ENCODE measurements around the gene NR4A1.

Gene NR4A1

DNA sequence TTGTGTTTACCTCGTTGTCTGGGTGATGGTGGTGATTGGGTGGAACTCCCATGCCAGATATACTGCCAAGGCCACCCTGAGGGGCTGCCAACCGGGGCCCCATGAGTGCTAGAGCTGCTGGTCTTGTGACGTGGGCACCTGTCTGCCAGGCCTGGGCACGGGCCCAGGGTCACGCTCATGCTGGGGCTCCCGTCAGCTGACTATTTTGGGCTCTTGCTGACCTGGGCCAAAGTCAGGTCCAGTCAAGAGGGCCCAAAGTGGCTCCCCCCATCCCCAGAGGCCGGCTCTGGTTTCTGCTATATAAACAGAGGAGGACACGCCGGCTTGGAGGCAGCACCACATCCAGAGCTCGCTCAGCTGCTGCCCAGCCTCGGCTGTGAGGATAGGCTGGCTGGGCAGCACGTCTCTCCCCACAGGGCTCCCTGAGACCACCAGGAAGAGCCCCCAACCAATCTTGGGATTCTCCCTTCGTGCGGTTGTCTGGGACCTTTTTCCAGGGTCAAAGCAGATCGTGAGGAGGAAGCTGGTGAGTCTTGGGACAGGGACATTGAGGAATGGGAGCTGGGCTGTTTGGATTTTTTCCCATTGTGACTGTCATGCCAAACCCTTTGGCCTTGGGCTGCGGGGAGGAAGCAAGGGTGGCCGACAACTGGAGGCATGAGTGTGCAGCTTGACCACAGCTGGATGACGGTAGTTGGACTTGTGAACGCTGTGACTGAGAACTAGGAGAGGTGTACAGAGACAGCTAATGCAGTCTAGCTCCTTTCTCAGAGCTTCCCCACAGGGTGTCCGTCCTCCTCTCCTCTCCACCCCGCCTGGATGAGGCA, 7.6 kb upstream of the NR4A1 start:
- DNase-seq, result no peak

DNA sequence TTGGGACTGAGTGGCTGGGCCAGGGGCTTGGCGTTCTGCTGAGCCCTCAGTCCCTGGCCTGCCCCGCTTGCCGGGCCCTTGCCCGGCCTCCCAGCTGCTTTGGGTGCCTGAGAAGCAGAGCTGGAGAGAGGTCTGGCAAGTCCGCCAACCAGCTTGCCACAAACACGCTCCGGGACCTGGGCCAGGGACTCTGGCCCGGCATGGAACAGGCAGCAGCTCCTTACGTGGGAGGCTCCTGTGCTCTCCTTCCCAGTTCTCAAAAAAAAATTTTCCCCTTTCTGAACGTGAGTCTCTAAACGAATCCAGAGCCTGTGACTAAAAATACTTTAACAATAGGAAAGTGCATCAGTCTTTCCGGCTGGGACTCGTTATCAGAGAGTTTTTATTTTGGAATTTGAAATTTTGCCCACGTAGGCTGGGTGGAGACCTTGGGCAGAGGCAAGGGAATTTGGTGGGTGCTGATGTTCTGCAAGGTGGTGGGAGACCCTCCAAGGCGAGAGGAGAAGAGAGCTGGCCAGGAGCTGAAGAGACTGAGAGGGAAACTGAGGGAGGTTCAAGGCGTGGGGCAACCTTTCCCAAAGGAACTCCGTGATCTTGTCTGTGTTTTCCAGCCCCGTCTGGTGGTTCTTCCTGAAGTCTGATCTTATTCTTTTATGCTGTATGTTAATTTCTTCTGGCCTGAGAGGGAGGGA, 6.8 kb upstream of the NR4A1 start:
- no peak for DNase-seq

DNA sequence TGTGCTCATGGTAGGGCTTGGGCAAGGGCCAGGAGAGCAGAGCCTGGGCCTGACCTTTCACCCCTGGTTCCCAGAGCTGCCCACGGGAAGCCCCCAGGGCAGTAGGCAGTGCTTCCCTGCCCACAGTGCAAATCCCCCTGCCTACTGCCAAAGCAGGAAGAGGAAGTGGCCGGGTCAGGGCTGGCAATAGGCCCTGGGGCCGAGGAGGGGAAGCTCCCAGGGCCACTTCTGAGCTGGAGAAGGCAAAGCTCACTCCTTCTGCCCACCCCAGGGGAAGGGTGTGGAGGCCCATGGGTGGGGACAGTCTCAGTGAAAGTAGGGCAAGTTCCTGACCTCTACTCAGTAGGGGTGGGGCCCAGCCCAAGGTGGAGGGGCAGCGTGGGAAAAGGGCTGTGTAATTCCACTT, 5.4 kb upstream of the NR4A1 start:
- no peak for DNase-seq

DNA sequence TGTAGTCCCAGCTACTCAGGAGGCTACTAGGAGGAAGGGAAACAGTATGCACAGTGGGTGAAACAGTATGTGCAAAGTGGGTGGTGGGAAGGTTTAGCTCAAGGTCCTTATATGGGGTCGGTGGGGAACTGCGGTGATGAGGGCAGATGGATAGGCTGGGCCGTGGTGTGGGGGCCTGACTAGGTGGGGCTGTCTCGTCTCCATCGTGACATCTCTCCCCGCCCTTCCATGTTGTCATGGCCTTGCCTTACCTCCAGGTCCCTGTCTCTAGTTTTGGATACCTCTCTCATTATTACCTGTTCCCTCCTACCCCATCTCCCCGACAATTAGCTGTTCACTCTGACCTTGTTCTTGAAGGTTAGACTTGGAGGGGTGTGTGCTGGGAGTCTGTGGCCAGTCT, 4.4 kb upstream of the NR4A1 start:
- no peak for DNase-seq

DNA sequence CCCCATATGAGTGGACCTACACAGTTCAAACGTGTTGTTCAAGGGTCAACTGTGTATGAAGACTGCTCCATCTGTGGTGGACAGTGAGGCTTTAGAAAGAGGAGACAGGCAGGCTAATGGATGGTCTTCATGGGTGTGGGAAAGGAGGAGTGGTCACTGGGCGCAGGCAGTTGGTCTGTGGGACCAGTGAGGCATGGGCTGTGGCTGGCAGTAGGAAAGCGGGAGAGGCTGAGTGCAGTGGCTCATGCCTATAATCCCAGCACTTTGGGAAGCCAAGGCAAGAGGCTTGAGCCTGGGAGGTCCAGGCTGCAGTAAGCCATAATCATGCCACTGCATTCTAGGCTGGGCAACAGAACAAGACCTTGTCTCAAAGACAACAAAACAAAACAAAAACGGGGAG, 2.0 kb upstream of the NR4A1 start:
- DNase-seq, result no peak

DNA sequence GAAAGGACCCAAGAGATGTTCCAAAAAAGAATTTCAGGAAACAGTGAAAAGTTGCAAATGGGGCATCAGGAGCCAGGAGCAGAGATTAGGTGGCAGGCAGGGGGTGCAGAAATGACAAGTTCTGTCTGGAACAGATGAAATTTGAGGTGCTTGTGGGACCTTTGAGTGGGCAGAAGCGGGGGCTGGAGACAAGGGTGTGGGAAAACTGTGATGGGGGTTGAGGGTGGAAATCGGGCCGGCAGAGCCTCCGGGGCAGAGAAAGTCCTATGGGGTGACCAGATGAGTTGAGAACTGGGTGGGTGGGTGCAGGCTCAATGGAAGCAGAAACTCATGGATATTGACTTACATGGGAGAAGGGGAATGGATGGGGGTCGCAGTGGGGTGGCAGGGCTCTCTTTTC, 1.6 kb upstream of the NR4A1 start:
- no peak for DNase-seq

DNA sequence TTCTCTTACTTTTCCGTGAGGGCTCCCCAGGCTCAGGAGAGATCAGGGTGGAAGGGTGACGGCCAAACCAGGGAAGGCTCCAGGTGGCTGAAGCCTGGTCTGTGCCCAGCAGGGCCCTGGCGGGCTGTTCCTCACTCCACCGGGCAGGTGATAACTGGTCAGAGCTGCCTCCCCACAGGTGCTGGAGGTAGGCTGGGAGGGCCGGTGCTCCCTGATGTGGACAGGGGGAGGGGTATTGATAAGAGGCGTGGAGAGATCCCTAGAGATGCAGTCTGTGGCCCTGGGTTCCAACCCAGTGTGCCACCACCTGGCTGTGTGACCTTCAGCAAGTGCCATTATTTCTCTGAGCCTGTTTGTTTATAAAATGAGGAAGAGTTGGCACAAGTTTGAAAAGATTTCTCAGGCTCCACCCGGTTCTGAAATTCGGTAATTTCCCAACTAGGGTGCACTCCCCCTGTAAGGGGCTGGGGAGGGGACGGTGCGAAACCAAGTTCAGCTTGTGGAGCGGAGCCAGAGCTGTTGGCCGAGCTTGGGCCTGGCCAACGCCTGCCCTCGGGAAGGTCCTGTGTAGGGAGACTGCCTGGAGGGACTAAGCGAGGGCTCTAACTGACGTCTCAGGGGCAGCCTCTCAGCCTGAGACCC, 1.0 kb upstream of the NR4A1 start:
- no peak for DNase-seq

DNA sequence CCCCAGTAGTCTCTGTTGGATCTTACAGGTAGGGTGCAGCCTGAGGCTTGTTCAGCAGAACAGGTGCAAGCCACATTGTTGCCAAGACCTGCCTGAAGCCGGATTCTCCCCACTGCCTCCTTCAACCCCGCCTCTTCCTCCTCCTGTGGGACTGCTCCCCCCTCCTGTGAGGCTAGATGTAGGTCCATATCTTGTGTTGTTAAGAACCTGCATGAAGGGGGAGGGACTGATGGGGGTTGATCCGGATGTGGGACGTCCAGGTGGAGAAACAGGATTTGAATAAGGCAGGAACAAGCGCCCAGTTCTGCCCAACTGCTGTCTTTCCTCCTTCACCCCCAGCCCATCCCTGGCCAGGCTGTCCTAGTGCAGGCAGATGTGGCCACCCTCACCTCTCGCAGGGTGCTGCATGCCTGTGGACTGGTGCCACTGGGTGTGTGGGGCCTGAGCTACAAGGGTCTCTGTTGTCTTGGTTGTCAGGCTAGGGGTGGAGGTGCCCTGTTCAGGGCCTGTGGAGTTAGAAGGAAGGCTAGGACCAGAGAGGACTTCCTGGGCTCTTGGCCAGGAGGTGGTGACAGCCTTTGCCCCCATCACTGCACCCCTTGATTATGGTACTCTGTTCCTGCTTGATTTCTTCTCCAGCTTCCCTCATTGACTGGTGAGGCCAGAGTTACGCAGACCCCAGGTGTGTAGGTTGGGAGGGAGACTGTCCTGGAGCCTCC, 1.4 kb downstream of the NR4A1 start:
- no peak for DNase-seq

DNA sequence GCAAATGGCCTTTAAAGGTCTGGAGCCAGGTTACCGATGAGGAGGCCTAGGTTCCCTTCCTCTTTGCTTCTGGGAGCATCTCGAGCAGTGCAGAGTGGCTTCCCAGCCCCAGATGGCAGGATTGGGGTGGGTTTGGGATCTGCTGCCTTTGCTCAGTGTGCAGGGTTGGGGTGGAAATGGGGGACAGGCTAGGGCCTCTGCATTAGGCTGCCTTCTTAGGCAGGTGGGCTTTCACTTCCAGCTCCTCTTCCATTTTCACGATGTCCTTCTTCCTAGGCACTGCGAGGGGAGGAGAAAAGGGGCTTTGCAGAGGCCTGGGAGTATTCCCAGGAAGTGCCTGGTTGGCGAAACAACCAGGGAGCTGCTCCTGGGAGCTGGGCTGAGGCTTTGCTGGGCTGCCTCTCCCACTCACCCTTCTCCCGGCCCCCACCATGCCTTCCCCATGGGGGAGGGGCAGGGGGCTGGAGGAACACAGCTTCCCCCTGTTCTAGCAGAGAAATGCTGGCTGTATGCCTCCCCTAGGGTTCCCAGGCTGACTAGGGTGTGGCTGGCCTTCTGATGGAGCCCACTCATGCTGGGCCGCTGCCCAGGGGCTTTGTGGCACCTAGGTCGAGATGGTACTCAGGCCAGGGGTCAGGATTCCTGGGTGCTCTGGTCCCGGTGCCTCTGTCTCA, 2.4 kb downstream of the NR4A1 start:
- no peak for DNase-seq

DNA sequence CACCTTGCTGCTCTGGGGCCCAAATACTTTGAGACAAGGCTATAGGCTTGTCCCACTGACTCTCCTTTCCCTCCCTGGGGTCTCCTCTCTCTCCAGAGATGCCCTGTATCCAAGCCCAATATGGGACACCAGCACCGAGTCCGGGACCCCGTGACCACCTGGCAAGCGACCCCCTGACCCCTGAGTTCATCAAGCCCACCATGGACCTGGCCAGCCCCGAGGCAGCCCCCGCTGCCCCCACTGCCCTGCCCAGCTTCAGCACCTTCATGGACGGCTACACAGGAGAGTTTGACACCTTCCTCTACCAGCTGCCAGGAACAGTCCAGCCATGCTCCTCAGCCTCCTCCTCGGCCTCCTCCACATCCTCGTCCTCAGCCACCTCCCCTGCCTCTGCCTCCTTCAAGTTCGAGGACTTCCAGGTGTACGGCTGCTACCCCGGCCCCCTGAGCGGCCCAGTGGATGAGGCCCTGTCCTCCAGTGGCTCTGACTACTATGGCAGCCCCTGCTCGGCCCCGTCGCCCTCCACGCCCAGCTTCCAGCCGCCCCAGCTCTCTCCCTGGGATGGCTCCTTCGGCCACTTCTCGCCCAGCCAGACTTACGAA, 3.1 kb downstream of the NR4A1 start:
- DNase-seq, result no peak

DNA sequence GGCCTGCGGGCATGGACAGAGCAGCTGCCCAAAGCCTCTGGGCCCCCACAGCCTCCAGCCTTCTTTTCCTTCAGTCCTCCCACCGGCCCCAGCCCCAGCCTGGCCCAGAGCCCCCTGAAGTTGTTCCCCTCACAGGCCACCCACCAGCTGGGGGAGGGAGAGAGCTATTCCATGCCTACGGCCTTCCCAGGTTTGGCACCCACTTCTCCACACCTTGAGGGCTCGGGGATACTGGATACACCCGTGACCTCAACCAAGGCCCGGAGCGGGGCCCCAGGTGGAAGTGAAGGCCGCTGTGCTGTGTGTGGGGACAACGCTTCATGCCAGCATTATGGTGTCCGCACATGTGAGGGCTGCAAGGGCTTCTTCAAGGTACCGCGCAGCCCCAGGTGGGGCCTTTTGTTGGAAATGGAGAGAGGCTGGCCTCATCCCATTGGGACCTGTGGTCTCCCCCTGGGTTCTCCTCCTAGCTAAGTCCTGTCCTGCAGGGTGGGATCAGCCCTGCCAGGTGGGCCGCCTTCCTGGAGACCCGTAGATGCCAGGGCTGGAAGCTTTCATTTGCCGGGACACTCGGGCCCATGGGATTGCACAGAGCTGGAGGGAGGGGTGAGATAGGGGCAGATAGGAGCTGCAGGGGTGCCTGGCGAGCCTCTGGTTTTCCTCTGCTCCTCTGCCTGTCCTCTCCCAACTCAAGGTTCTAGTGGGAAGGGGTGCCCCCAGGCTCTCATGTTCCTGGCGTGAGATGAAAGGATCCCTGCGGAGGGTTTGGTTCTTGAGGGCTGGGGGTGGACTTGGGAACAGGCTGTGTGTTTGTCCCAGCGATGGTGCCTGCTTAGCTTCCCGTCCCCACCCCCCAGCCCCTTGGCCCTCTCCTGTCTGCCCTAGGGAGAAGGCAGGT, 3.8 kb downstream of the NR4A1 start:
- DNase-seq, result no peak

DNA sequence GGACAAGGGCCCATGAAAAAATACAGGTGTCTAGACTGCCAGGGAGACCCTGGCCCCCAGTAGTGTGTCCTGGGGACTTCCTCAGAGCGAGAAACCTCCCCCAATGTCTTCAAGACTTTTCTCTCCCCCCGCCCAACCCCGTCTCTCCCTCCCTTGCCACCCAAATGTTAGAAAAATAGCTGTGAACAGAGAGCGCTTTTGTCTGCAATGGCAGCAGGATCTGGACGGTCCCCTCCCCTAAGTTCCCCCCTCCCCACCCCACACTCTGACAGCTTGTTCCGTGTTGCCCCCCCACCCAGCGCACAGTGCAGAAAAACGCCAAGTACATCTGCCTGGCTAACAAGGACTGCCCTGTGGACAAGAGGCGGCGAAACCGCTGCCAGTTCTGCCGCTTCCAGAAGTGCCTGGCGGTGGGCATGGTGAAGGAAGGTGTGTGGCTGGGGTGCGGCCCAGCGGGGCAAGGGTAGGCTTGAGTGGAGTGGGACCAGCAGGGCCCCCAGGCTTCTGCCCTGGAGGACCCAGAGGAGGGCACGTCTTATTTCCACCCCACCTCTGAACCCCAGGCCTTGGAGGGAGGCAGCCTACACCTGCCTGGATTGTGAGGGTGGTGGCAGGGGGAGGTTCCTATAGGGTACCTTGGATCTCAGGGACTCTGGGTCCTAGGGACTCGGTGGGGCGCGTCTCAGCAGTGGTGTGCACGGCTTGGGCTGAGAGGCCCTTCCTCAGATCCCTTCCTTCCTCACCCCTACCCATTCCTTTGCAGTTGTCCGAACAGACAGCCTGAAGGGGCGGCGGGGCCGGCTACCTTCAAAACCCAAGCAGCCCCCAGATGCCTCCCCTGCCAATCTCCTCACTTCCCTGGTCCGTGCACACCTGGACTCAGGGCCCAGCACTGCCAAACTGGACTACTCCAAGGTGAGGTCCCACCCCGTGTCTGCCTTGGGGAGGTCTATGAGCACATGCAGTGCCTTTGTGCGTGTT, 4.8 kb downstream of the NR4A1 start:
- no peak for DNase-seq

DNA sequence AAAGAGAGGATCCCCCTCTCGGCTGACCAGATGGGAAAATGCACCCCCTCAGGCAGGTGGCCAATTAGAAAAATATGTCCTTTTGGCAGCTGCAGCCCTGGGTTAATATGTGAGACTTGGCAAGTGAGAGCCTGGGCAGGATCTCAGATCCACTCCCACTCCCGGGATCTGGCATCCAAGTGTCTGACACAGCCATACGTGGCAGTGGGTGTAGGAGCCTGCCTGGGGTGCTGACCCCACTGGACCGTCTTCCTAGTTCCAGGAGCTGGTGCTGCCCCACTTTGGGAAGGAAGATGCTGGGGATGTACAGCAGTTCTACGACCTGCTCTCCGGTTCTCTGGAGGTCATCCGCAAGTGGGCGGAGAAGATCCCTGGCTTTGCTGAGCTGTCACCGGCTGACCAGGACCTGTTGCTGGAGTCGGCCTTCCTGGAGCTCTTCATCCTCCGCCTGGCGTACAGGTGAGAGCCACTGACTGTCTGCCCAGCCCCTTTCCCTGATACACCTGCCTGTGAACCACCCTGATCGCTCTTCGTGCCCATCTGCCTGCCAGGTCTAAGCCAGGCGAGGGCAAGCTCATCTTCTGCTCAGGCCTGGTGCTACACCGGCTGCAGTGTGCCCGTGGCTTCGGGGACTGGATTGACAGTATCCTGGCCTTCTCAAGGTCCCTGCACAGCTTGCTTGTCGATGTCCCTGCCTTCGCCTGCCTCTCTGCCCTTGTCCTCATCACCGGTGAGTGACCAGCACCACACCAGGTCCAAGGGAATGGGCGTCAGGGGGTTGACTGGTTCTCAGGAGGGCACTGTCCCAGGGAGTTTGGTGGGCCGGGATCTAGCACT, 5.8 kb downstream of the NR4A1 start:
- no peak for DNase-seq

DNA sequence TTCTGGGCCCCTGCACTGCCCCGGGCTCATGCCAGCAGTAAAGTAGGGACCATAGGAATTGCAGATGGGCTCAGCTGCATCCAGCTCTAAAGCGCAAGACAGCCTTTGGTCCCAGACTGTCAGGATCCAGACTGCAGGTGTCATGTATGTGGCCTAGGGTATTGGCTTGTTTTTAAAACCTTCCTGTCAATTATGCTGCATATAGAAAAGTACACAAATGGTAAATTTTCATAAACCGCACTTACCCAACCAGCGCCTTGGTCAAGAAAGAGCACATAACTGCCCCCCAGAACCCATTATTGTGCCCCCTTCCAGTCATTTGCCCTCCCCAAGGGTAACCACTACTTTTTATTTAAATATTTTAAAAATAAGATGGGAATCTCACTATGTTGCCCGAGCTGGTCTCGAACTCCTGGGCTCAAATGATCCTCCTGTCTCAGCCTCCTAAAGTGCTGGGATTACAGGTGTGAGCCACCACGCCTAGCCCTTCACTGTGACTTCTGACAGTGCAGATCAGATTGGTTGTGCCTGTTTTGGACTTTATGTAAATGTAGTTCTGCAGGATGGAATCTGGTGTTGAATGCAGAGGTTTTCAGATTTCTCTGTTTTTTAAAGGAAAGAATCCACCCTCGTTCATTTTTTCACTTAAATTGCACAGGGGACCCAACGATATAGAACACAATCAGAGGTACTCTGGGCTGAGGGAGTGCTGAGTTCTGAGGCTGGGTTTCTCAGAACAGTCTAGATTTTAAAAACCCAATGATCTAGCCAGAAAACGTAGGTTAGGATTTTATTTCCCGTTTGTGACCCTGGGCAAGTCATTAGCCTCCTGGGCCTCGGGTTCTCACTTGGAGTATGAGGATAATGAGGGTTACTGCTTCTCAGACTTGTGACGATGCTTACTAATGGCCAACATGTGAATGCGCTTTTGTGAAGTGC, 6.7 kb downstream of the NR4A1 start:
- no peak for DNase-seq

DNA sequence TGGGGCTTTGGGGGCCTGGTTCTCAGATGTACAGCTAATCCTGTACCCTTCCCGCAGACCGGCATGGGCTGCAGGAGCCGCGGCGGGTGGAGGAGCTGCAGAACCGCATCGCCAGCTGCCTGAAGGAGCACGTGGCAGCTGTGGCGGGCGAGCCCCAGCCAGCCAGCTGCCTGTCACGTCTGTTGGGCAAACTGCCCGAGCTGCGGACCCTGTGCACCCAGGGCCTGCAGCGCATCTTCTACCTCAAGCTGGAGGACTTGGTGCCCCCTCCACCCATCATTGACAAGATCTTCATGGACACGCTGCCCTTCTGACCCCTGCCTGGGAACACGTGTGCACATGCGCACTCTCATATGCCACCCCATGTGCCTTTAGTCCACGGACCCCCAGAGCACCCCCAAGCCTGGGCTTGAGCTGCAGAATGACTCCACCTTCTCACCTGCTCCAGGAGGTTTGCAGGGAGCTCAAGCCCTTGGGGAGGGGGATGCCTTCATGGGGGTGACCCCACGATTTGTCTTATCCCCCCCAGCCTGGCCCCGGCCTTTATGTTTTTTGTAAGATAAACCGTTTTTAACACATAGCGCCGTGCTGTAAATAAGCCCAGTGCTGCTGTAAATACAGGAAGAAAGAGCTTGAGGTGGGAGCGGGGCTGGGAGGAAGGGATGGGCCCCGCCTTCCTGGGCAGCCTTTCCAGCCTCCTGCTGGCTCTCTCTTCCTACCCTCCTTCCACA, 7.6 kb downstream of the NR4A1 start:
- no peak for DNase-seq

DNA sequence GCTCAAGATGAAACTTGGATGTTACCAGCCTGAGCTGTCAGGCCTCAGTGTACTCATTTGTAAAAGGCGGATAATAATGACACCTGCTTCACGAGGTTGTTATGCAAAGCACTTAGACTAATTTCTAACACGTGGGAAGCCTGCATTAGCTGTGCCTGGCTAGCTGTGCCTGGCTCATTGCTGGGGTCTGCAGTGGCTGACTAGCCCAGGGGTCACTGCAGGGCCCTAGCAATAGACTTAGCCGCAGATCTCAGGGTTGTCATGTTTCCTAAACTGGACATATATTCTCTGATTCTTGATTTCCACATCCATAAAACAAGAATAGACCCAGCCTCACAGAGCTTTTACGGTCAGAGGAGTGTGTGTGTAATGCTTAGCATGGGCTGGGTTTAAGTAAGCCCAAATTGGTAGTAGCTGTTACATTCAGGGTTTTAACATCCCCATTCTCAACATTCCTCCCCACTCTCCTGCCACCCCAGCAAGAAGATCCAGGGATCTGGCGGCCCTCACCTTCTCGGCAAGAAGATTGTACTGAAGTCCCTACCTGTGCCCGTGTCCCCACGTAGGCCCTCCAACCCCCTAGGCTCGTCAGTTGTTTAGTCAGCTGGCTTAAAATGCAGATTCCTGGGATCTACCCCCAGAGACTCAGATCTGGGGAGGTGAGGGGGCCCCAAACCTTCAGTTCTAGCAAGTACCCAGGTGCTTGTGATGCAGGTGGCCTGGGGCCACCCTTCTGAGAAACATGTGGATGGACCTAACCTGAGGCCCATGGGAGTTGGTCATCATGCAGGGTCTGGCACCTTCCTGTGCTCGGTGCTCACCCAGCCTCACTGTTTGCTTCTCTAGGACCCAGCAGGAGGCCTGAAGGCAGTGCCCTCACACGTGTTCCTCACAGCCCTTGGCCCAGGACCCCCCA, 8.6 kb downstream of the NR4A1 start:
- no peak for DNase-seq
